Stimulated activated CD8-positive, alpha-beta memory T cell treated with anti-CD3 and anti-CD28 coated beads, Interleukin-4, amount 100 ng/mL, for 1 hour (primary cell): ENCODE data around the gene TAF11L6.
"Not testable (repeated sequence)": the region's sequence is repeated elsewhere in the genome, so short reads cannot be mapped to it uniquely, and the experiment has no call there.

Source experiments
- DNase-seq, 2 donors: peaks; one replicate each; pipeline ENCODE4 v3.0.0-alpha.2; 2020; ENCODE audit warnings: low read depth in 2 of 2, low spot score in 1 of 2

The TAF11L6 gene

DNA sequence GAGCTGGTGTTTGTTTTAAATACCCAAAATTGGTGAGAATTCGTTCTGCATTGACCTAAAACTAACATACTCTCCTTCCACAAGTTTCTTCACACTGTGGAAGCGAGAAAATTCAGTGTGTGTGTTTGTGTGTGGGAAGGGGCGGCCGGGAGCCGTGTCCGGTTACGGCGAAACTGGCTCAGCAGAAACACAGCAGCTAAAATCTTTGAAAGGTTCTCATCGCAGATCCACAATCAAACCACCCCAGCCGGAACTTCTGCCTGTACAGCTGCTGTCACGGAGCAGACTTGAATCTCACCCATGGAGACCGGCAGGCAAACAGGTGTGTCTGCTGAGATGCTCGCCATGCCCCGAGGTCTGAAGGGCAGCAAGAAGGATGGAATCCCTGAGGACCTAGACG is at the start of gene TAF11L6:
TSS of gene TAF11L6 (plus strand) at position 301 of the 400 bp plus-strand sequence.
- DNase-seq, result not testable (repeated sequence)

DNA sequence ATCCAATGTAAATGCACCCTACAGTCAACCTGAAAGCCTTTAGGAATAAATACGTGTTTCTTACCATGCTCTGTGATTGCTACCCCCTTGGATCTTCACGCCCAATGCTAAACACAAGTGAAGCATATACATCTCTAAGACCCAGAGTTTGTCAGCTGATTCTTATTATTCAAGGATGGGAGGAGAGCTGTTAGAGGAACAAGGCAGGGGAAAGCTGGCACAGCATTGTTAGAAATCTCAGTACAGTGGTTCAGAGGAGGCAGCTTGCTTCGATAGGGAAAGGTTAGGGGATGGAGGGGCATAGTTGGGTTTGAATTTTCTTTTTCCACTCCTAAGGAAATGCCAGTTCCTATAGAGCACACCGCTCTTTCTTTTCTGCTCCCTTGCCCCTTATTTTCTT is 47.1 kb upstream of the TAF11L6 start:
- DNase-seq, result no peak

DNA sequence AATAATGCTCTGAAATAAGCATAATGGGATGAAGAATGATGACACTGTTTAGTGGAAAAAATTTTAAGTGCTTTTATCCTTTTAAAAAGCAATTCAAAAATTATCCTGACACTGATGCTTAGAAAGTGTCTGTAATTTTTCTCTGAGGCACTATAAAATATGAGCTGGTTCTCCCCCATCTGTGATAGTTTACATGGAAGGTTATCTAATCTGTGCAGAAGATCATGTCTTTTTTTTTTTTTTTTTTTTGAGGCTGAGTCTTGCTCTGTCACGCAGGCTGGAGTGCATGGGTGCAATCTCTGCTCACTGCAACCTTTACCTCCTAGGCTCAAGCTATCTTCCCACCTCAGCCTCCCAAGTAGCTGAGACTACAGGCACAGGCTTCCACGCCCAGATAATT is 45.7 kb upstream of the TAF11L6 start:
- no peak for DNase-seq

DNA sequence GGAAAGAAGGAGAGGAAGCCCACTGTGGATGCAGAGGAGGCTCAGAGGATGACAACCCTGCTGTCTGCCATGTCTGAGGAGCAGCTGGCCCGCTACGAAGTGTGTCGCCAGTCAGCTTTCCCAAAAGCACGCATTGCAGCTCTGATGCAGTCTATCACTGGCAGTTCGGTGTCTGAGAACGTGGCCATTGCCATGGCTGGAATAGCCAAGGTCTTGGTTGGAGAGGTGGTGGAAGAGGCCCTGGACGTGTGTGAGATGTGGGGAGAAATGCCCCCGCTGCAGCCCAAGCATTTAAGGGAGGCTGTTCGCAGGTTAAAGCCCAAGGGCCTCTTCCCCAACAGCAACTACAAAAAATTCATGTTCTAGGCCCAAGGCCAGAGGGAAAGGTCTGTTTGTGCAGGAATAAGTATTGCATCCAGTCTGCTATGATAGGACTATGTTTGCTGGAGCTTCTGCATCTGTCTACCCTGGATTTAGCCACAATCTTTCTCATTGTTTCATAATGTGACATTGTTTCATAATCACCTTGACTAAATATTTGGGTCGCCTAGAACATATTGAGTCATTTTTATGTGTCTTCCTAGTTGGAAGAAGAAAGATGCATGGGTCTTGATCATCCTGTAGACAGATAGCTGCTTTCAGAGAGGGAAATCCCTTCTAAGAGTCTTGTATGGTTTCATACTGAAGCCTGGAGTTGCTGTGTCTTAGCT is 41.9 kb upstream of the TAF11L6 start:
- DNase-seq, result not testable (repeated sequence)

DNA sequence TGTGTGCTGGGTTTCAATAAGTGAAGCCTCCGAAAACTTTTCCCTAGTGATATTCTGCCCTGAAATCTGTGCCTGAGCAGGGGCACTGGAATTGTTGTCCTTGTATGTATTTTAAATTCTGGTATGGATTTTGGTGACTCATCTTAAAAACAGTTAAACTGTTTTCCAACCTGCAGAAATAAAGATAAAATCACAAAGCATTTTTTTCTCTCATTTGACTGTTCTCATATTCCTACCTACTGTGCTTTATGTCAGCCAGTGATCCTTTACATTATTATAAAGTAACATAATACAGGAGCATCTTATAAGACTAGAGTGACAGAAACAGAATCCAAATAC is 41.3 kb upstream of the TAF11L6 start:
- no peak for DNase-seq

DNA sequence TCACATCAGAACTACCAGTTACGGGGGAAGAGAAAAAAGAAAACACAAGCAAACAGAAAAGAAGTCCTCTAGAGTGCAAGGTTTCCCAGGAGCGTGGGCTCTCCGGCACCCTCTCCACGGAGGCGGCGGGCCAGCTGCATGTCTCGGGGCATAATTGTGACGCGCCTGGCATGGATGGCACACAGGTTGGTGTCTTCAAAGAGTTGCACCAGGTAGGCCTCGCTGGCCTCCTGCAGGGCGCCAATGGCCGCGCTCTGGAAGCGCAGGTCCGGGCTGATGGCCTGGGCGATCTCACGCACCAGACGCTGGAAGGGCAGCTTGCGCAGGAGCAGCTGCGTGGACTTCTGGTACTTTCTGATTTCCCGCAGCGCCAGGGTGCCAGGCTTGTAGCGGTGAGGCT is 37.2 kb upstream of the TAF11L6 start:
- not testable (repeated sequence) for DNase-seq

DNA sequence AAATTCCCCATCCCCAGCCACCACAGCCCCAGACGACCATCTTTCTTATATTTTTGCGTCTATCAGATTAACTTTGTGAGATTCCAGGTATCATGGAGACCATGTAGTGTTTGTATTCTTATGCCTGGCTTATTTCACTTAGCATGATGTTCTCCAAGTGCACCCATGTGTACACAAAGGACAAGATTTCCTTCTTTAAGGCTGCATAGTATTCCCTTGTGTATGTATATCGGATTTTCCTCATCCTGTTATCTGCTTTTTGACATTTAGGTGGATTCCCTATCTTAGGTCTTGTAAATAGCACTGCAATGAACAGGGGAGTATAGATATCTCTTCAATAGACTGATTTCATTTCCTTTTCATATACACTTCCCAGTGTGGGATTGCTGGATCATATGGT is 35.7 kb upstream of the TAF11L6 start:
- no peak for DNase-seq

DNA sequence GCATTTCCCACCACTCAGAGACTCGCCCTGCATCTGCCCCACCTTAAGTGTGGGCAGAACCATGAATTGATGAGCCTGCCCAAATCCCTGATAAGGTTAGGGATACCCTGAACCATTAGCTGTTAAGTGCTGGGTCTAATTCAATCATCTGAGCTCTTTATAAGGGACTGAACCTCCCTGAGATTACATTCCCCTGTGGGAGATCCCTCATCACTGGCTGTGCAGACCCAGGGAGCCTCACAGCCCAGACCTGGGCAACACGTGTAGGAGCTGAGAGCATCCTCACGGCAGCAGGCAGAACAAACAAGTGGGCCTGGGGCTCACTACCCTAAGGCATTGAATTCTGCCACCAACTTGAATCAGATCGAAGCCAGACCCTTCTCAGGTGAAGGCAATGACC is 31.0 kb upstream of the TAF11L6 start:
- DNase-seq, result no peak

DNA sequence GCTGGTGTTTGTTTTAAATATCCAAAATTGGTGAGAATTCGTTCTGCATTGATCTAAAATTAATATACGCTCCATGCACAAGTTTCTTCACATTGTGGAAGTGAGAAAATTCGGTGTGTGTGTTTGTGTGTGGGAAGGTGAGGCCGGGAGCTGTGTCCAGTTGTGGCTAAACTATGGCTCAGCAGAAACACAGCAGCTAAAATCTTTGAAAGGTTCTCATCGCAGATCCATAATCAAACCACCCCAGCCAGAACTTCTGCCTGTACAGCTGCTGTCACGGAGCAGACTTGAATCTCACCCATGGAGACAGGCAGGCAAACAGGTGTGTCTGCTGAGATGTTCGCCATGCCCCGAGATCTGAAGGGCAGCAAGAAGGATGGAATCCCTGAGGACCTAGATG is 30.5 kb upstream of the TAF11L6 start, which contains the start of gene TAF11L2:
TSS of gene TAF11L2 (plus strand) at position 301 of the 400 bp plus-strand sequence.
- DNase-seq, result not testable (repeated sequence)

DNA sequence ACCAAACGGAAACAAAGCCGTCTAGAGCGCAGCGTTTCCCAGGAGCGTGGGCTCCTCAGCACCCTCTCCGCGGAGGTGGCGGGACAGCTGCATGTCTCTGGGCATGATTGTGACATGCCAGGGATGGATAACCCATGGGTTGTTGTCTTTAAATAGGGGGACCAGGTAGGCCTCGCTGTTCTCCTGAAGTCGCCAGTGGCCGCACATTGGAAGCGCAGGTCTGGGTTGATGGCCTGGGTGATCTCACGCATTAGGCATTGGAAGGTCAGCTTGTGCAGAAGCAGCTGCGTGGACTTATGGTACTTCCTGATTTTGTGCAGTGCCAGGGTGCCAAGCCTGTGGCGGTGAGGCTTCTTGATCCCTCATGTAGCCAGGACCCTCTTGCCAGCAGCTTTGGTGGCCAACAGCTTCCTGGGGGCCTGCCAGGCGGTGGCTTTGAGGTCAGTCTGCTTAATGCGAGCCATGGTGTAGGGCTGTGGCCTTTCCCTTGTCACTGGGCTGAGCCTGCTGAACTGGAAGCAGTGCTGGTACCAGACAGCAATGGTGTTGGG is 16.6 kb upstream of the TAF11L6 start:
- DNase-seq, result no peak

DNA sequence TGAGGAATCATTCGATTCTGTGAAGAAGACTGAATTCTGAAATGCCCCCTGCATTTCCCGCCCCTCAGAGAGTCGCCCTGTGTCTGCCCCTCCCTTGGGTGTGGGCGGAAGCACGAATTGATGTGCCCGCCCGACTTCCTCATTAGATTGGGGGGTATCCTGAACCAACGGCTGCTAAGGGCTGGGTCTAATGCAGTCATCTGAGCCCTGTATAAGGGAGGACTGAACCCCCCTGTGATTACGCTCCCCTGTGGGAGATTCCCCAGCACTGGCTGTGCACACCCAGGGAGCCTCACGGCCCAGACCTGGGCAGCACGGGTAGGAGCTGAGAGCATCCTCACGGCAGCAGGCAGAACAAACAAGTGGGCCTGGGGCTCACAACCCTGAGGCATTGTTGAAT is 10.9 kb upstream of the TAF11L6 start:
- peak in 1 of 2 donors; percentile 5 for DNase-seq

DNA sequence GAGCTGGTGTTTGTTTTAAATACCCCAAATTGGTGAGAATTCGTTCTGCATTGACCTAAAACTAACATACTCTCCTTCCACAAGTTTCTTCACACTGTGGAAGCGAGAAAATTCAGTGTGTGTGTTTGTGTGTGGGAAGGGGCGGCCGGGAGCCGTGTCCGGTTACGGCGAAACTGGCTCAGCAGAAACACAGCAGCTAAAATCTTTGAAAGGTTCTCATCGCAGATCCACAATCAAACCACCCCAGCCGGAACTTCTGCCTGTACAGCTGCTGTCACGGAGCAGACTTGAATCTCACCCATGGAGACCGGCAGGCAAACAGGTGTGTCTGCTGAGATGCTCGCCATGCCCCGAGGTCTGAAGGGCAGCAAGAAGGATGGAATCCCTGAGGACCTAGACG is 10.4 kb upstream of the TAF11L6 start, which contains the start of gene TAF11L3:
TSS of gene TAF11L3 (plus strand) at position 301 of the 400 bp plus-strand sequence.
- not testable (repeated sequence) for DNase-seq

DNA sequence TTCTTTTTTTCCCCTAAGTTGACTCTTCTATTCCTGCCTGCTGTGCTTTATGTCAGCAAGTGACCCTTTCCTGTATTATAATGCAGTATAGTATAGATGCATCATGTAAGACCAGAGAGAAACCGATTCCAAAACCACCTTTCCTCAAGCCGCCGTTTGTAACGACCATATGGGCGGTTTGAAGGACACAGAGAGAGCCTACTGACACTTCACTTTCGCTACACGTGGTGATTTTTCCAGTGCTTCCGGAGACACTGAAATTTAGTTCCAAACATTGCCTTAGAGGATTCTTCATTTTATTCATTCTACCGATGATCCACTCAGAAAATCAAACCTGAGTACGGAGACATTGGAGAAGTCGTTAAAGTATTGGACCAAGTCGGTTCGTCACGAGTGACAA is 9.0 kb upstream of the TAF11L6 start:
- not testable (repeated sequence) for DNase-seq

DNA sequence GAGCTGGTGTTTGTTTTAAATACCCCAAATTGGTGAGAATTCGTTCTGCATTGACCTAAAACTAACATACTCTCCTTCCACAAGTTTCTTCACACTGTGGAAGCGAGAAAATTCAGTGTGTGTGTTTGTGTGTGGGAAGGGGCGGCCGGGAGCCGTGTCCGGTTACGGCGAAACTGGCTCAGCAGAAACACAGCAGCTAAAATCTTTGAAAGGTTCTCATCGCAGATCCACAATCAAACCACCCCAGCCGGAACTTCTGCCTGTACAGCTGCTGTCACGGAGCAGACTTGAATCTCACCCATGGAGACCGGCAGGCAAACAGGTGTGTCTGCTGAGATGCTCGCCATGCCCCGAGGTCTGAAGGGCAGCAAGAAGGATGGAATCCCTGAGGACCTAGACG is 7.0 kb upstream of the TAF11L6 start, which contains the start of gene TAF11L4:
TSS of gene TAF11L4 (plus strand) at position 301 of the 400 bp plus-strand sequence.
- DNase-seq, result not testable (repeated sequence)

DNA sequence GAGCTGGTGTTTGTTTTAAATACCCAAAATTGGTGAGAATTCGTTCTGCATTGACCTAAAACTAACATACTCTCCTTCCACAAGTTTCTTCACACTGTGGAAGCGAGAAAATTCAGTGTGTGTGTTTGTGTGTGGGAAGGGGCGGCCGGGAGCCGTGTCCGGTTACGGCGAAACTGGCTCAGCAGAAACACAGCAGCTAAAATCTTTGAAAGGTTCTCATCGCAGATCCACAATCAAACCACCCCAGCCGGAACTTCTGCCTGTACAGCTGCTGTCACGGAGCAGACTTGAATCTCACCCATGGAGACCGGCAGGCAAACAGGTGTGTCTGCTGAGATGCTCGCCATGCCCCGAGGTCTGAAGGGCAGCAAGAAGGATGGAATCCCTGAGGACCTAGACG is 3.5 kb upstream of the TAF11L6 start, which contains the start of gene TAF11L5:
TSS of gene TAF11L5 (plus strand) at position 301 of the 400 bp plus-strand sequence.
- DNase-seq, result not testable (repeated sequence)

DNA sequence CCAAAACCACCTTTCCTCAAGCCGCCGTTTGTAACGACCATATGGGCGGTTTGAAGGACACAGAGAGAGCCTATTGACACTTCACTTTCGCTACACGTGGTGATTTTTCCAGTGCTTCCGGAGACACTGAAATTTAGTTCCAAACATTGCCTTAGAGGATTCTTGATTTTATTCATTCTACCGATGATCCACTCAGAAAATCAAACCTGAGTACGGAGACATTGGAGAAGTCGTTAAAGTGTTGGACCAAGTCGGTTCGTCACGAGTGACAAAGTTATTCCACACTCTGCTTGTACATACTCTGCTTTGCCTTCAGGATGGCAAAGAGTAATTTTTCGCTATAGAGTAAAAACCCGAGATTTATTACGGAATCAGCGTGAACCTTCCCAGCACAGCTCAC is 2.0 kb upstream of the TAF11L6 start:
- not testable (repeated sequence) for DNase-seq
